ENCODE data around the gene ZNF362. TPM values are rescaled to one million over a fixed set of nuclear protein-coding genes. Genes with fewer than 3 reads are reported as not detected.

Gene ZNF362
- total and polyA plus RNA-seq, 2 of the 13 experiments (the other 11 are each of a cell fraction or from before 2014, with no cell fraction given): 8.3 to 14.2 TPM

DNA sequence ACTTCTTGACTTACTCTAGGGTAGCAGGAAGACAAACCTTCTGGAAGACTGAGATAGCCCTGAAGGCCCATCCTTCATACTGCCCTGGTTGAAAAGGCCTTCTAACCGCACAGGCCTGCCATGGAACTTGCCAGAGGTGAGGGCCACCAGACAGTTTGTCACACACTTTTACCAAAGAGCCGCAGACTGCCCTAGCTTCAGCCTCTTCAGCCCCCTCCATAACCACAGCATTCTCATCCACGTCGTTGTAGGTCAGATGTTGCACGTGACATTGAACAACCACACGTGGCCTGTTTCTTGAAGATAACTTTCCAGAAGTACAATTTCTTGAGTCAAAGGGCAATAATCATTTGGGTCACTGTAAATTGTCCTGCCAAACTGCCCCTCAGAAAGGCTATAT lies 18.9 kb downstream of the ZNF362 start:
- BruUV-seq (replicated peaks): no TSS peak
- CTCF ChIA-PET (ENCODE audit: low intra/inter-chr PET ratio, low total read pairs): no interaction called here
- 92% methylated on average over 5 of the region's 6 CpGs for WGBS (ENCODE audit: low lambda C conversion rate)
- TF ChIP-seq ZNF24 (IDR thresholded peaks at IDR 0.05) (no peak), PAF1 (CRISPR knock-in tag; IDR thresholded peaks at IDR 0.05) (no peak), AKAP8 (CRISPR knock-in tag; IDR thresholded peaks at IDR 0.05) (no peak), NR2F6 (IDR thresholded peaks at IDR 0.05) (no peak), NR2F6 (CRISPR knock-in tag; IDR thresholded peaks at IDR 0.05) (no peak), ZNF317 (CRISPR knock-in tag; IDR thresholded peaks at IDR 0.05) (no peak), ONECUT2 (CRISPR knock-in tag; IDR thresholded peaks at IDR 0.05) (no peak)
- TF ChIP-seq, protein P1, sequence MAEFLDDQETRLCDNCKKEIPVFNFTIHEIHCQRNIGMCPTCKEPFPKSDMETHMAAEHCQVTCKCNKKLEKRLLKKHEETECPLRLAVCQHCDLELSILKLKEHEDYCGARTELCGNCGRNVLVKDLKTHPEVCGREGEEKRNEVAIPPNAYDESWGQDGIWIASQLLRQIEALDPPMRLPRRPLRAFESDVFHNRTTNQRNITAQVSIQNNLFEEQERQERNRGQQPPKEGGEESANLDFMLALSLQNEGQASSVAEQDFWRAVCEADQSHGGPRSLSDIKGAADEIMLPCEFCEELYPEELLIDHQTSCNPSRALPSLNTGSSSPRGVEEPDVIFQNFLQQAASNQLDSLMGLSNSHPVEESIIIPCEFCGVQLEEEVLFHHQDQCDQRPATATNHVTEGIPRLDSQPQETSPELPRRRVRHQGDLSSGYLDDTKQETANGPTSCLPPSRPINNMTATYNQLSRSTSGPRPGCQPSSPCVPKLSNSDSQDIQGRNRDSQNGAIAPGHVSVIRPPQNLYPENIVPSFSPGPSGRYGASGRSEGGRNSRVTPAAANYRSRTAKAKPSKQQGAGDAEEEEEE (CRISPR knock-in tag; IDR thresholded peaks at IDR 0.05; ENCODE audit: borderline replicate concordance): no peak
- TF ChIP-seq, protein P2, sequence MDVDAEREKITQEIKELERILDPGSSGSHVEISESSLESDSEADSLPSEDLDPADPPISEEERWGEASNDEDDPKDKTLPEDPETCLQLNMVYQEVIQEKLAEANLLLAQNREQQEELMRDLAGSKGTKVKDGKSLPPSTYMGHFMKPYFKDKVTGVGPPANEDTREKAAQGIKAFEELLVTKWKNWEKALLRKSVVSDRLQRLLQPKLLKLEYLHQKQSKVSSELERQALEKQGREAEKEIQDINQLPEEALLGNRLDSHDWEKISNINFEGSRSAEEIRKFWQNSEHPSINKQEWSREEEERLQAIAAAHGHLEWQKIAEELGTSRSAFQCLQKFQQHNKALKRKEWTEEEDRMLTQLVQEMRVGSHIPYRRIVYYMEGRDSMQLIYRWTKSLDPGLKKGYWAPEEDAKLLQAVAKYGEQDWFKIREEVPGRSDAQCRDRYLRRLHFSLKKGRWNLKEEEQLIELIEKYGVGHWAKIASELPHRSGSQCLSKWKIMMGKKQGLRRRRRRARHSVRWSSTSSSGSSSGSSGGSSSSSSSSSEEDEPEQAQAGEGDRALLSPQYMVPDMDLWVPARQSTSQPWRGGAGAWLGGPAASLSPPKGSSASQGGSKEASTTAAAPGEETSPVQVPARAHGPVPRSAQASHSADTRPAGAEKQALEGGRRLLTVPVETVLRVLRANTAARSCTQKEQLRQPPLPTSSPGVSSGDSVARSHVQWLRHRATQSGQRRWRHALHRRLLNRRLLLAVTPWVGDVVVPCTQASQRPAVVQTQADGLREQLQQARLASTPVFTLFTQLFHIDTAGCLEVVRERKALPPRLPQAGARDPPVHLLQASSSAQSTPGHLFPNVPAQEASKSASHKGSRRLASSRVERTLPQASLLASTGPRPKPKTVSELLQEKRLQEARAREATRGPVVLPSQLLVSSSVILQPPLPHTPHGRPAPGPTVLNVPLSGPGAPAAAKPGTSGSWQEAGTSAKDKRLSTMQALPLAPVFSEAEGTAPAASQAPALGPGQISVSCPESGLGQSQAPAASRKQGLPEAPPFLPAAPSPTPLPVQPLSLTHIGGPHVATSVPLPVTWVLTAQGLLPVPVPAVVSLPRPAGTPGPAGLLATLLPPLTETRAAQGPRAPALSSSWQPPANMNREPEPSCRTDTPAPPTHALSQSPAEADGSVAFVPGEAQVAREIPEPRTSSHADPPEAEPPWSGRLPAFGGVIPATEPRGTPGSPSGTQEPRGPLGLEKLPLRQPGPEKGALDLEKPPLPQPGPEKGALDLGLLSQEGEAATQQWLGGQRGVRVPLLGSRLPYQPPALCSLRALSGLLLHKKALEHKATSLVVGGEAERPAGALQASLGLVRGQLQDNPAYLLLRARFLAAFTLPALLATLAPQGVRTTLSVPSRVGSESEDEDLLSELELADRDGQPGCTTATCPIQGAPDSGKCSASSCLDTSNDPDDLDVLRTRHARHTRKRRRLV (CRISPR knock-in tag; IDR thresholded peaks at IDR 0.05): no peak
- TF ChIP-seq, protein P3, sequence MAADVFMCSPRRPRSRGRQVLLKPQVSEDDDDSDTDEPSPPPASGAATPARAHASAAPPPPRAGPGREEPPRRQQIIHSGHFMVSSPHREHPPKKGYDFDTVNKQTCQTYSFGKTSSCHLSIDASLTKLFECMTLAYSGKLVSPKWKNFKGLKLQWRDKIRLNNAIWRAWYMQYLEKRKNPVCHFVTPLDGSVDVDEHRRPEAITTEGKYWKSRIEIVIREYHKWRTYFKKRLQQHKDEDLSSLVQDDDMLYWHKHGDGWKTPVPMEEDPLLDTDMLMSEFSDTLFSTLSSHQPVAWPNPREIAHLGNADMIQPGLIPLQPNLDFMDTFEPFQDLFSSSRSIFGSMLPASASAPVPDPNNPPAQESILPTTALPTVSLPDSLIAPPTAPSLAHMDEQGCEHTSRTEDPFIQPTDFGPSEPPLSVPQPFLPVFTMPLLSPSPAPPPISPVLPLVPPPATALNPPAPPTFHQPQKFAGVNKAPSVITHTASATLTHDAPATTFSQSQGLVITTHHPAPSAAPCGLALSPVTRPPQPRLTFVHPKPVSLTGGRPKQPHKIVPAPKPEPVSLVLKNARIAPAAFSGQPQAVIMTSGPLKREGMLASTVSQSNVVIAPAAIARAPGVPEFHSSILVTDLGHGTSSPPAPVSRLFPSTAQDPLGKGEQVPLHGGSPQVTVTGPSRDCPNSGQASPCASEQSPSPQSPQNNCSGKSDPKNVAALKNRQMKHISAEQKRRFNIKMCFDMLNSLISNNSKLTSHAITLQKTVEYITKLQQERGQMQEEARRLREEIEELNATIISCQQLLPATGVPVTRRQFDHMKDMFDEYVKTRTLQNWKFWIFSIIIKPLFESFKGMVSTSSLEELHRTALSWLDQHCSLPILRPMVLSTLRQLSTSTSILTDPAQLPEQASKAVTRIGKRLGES (CRISPR knock-in tag; IDR thresholded peaks at IDR 0.05; ENCODE audit: borderline replicate concordance): no peak
- TF ChIP-seq, protein P4, sequence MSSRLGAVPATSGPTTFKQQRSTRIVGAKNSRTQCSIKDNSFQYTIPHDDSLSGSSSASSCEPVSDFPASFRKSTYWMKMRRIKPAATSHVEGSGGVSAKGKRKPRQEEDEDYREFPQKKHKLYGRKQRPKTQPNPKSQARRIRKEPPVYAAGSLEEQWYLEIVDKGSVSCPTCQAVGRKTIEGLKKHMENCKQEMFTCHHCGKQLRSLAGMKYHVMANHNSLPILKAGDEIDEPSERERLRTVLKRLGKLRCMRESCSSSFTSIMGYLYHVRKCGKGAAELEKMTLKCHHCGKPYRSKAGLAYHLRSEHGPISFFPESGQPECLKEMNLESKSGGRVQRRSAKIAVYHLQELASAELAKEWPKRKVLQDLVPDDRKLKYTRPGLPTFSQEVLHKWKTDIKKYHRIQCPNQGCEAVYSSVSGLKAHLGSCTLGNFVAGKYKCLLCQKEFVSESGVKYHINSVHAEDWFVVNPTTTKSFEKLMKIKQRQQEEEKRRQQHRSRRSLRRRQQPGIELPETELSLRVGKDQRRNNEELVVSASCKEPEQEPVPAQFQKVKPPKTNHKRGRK (CRISPR knock-in tag; IDR thresholded peaks at IDR 0.05): no peak
- TF ChIP-seq, protein P5, sequence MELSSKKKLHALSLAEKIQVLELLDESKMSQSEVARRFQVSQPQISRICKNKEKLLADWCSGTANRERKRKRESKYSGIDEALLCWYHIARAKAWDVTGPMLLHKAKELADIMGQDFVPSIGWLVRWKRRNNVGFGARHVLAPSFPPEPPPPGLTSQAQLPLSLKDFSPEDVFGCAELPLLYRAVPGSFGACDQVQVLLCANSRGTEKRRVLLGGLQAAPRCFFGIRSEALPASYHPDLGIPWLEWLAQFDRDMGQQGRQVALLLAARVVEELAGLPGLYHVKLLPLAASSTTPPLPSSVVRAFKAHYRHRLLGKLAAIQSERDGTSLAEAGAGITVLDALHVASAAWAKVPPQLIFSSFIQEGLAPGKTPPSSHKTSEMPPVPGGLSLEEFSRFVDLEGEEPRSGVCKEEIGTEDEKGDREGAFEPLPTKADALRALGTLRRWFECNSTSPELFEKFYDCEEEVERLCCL (CRISPR knock-in tag; IDR thresholded peaks at IDR 0.05; ENCODE audit: borderline replicate concordance): no peak

More for the DNA sequence above, 18.9 kb downstream of the ZNF362 start:
- H3K9me3 ChIP-seq (ENCODE audit: low read length): no peaks in the 10 kb centered on the region
- H3K27me3 ChIP-seq (ENCODE audit: control insufficient read depth in 1 of 2, insufficient read depth in 2 of 2, low read length in 2 of 2): no peaks in the 10 kb centered on the region
- H3K79me2 ChIP-seq (ENCODE audit: insufficient read depth, low read length): no peaks in the 10 kb centered on the region
- no peaks in the 10 kb centered on the region for H4K20me1 ChIP-seq (ENCODE audit: insufficient read depth, low read length)
- POLR2A ChIA-PET: no interaction called here
- in situ Hi-C loops (cut with HindIII; ENCODE audit: extremely low pct_ligation_motif_present, low pct_unique_long_range_greater_than_20kb) (no loop called here), intact Hi-C loops (cut with micrococcal nuclease; ENCODE audit: unreplicated experiment) (no loop called here)
- no peak overlapping the region for H3K9ac ChIP-seq (ENCODE audit: insufficient read depth, low read depth, low read length)
- FAIRE-seq (no peak), ATAC-seq (no peak), DNase-seq (ENCODE audit: low spot score) (no peak)
- no peak overlapping the region for H3K27ac ChIP-seq (ENCODE audit: extremely low read length, insufficient read depth, low read length)
- H2AFZ ChIP-seq (ENCODE audit: low read length): no peak overlapping the region
- peaks cover 12% of the 10 kb centered on the region for H3K4me1 ChIP-seq (ENCODE audit: insufficient read depth, low read length)
- H3K36me3 ChIP-seq (replicated peaks in 1 of 2; ENCODE audit: control insufficient read depth in 1 of 2, insufficient read depth in 2 of 2, low read length in 2 of 2): peaks cover 2 to 21% of the 10 kb centered on the region in 2 experiments; a peak in 4 of 5 replicates
- no peak overlapping the region for H3K4me2 ChIP-seq (ENCODE audit: low read depth, low read length)
- no peak overlapping the region for H3K4me3 ChIP-seq (replicated peaks in 1 of 3; ENCODE audit: insufficient read depth in 1 of 3, low read depth in 2 of 3, low read length in 3 of 3)

All from HepG2 (cell line).